Dendritic cell treated with granulocyte-macrophage colony-stimulating factor and Interleukin-4, amounts not matched to agents 40 ng/mL and 50 ng/mL, for 4 days (primary cell): ENCODE measurements around the gene H2AZ1.
"Not testable (repeated sequence)": the region's sequence is repeated elsewhere in the genome, so short reads cannot be mapped to it uniquely, and the experiment has no call there.

Experiments used
- H3K27ac Mint-ChIP-seq: one replicate; pipeline ENCODE4 v1.8.0; 2022; ENCODE audit warnings: mild to moderate bottlenecking, mixed read lengths
- H3K27me3 Mint-ChIP-seq: one replicate; pipeline ENCODE4 v1.8.0; 2022; ENCODE audit warnings: mild to moderate bottlenecking, mixed read lengths
- H3K36me3 Mint-ChIP-seq: one replicate; pipeline ENCODE4 v1.8.0; 2022; ENCODE audit warnings: low read depth, mixed read lengths
- H3K4me1 Mint-ChIP-seq: one replicate; pipeline ENCODE4 v1.8.0; 2022; ENCODE audit warnings: low read depth, mixed read lengths
- H3K4me3 Mint-ChIP-seq: one replicate; pipeline ENCODE4 v1.8.0; 2022; ENCODE audit warnings: mild to moderate bottlenecking, moderate library complexity, mixed read lengths
- H3K9me3 Mint-ChIP-seq: one replicate; pipeline ENCODE4 v1.8.0; 2022; ENCODE audit warnings: mixed read lengths
- intact Hi-C: fragments of 100-400 bp; cut with micrococcal nuclease; formaldehyde crosslinking; loops from one replicate; pipeline ENCODE4 v1.15.0; 2022

Gene H2AZ1

GRCh38 chr4:99960648-99961047 is 10.6 kb upstream of the H2AZ1 start:
- Mint-ChIP-seq H3K27ac (no peak overlapping the region), H3K4me1 (no peaks in the 10 kb centered on the region), H3K9me3 (peaks cover 24% of the 10 kb centered on the region), H3K4me3 (no peak overlapping the region), H3K36me3 (peaks cover 15% of the 10 kb centered on the region), H3K27me3 (peaks cover 7% of the 10 kb centered on the region)
- intact Hi-C loops = no loop called here

GRCh38 chr4:99958207-99958606 is 8.1 kb upstream of the H2AZ1 start:
- H3K4me1 Mint-ChIP-seq, H3K27ac Mint-ChIP-seq, H3K27me3 Mint-ChIP-seq, H3K4me3 Mint-ChIP-seq: not testable (repeated sequence)
- intact Hi-C loops = loop anchor here (10.0 kb wide), 1 partner anchor 963 kb away; the partner anchor contains the start of gene METAP1
- Mint-ChIP-seq H3K9me3 (peaks cover 28% of the 10 kb centered on the region), H3K36me3 (peaks cover 16% of the 10 kb centered on the region)

GRCh38 chr4:99950913-99951254 is 809 bp upstream of the H2AZ1 start:
- Mint-ChIP-seq H3K27ac (no peak overlapping the region), H3K36me3 (peaks cover 16% of the 10 kb centered on the region), H3K4me1 (peaks cover 14% of the 10 kb centered on the region), H3K27me3 (no peaks in the 10 kb centered on the region), H3K9me3 (peaks cover 6% of the 10 kb centered on the region), H3K4me3 (no peak overlapping the region)
- intact Hi-C loops = loop anchor here (1.0 to 10.0 kb wide), 3 partner anchors 56 to 956 kb away; partner anchors contain the start of genes LAMTOR3, METAP1 and TRMT10A

- intact Hi-C loops = loop anchor here (2.0 to 10.0 kb wide), 3 partner anchors 37 to 1685 kb away; partner anchors contain the start of genes DAPP1 and RAP1GDS1
- peaks cover 22% of the 10 kb centered on the region for H3K36me3 Mint-ChIP-seq
- H3K9me3 Mint-ChIP-seq = no peaks in the 10 kb centered on the region
Measured at GRCh38 chr4:99949034-99949998, 759 bp downstream of the H2AZ1 start.

GRCh38 chr4:99947608-99948007 is 2.5 kb downstream of the H2AZ1 start:
- Mint-ChIP-seq H3K4me1 (peaks cover 36% of the 10 kb centered on the region), H3K9me3 (no peaks in the 10 kb centered on the region), H3K36me3 (peaks cover 34% of the 10 kb centered on the region), H3K27ac (no peak overlapping the region), H3K4me3 (no peak overlapping the region), H3K27me3 (no peaks in the 10 kb centered on the region)
- intact Hi-C loops = loop anchor here (2.0 to 10.0 kb wide), 3 partner anchors 35 to 1683 kb away; partner anchors contain the start of genes DAPP1 and RAP1GDS1

More at GRCh38 chr4:99949034-99949998, 759 bp downstream of the H2AZ1 start:
- Mint-ChIP-seq H3K4me3 (no peak overlapping the region), H3K27ac (no peak overlapping the region), H3K27me3 (no peaks in the 10 kb centered on the region), H3K4me1 (peaks cover 30% of the 10 kb centered on the region)

- Mint-ChIP-seq H3K27ac (peak overlapping the region; percentile 92), H3K4me1 (peaks cover 36% of the 10 kb centered on the region), H3K4me3 (peak overlapping the region; percentile 98), H3K27me3 (no peaks in the 10 kb centered on the region), H3K36me3 (peaks cover 34% of the 10 kb centered on the region), H3K9me3 (no peaks in the 10 kb centered on the region)
- intact Hi-C loops = loop anchor here (5.0 to 10.0 kb wide), 2 partner anchors 35 to 1682 kb away; partner anchors contain the start of gene RAP1GDS1
Measured at GRCh38 chr4:99947190-99947578, 2.9 kb downstream of the H2AZ1 start.

GRCh38 chr4:99946356-99947189 is 3.5 kb downstream of the H2AZ1 start, which contains the start of gene DNAJB14:
Gene DNAJB14, minus strand, starts transcription at chr4:99946618. Its CDS starts 47 bp downstream, at chr4:99946571.
- Mint-ChIP-seq H3K4me3 (peak within 1 kb of the TSS; percentile 98), H3K27ac (peak within 1 kb of the TSS; percentile 92), H3K4me1 (peaks cover 36% of the 10 kb centered on the region), H3K27me3 (no peaks in the 10 kb centered on the region), H3K36me3 (peaks cover 34% of the 10 kb centered on the region), H3K9me3 (no peaks in the 10 kb centered on the region)
- intact Hi-C loops = loop anchor here (1.0 to 10.0 kb wide), 3 partner anchors 34 to 1682 kb away; partner anchors contain the start of gene RAP1GDS1

GRCh38 chr4:99945718-99946355 is 4.2 kb downstream of the H2AZ1 start:
- no peaks in the 10 kb centered on the region for H3K27me3 Mint-ChIP-seq

GRCh38 chr4:99943904-99944437 is 6.1 kb downstream of the H2AZ1 start:
- Mint-ChIP-seq H3K27ac (no peak overlapping the region), H3K27me3 (no peaks in the 10 kb centered on the region), H3K36me3 (peaks cover 34% of the 10 kb centered on the region), H3K4me1 (peaks cover 36% of the 10 kb centered on the region), H3K4me3 (no peak overlapping the region), H3K9me3 (no peaks in the 10 kb centered on the region)
- intact Hi-C loops = loop anchor here (10.0 kb wide), 1 partner anchor 1679 kb away; the partner anchor contains the start of gene RAP1GDS1

More at GRCh38 chr4:99945718-99946355, 4.2 kb downstream of the H2AZ1 start:
- peaks cover 36% of the 10 kb centered on the region for H3K4me1 Mint-ChIP-seq
- H3K4me3 Mint-ChIP-seq = peak overlapping the region; percentile 98
- H3K36me3 Mint-ChIP-seq = peaks cover 34% of the 10 kb centered on the region
- intact Hi-C loops = loop anchor here (1.0 to 10.0 kb wide), 3 partner anchors 34 to 1681 kb away; partner anchors contain the start of gene RAP1GDS1
- H3K27ac Mint-ChIP-seq = peak overlapping the region; percentile 92
- H3K9me3 Mint-ChIP-seq = no peaks in the 10 kb centered on the region

GRCh38 chr4:99938243-99938753 is 11.8 kb downstream of the H2AZ1 start:
- H3K27me3 Mint-ChIP-seq = no peaks in the 10 kb centered on the region

GRCh38 chr4:99934891-99935290 is 15.2 kb downstream of the H2AZ1 start:
- Mint-ChIP-seq H3K27ac (no peak overlapping the region), H3K36me3 (peaks cover 57% of the 10 kb centered on the region), H3K27me3 (no peaks in the 10 kb centered on the region), H3K9me3 (peaks cover 23% of the 10 kb centered on the region), H3K4me3 (no peak overlapping the region), H3K4me1 (peaks cover 11% of the 10 kb centered on the region)
- intact Hi-C loops = no loop called here

More at GRCh38 chr4:99938243-99938753, 11.8 kb downstream of the H2AZ1 start:
- Mint-ChIP-seq H3K4me3 (no peak overlapping the region), H3K9me3 (peaks cover 23% of the 10 kb centered on the region), H3K36me3 (peaks cover 54% of the 10 kb centered on the region), H3K4me1 (peaks cover 10% of the 10 kb centered on the region), H3K27ac (no peak overlapping the region)
- intact Hi-C loops = no loop called here

GRCh38 chr4:99927566-99927965 is 22.5 kb downstream of the H2AZ1 start:
- no peak overlapping the region for H3K27ac Mint-ChIP-seq

More at GRCh38 chr4:99927566-99927965, 22.5 kb downstream of the H2AZ1 start:
- peaks cover 11% of the 10 kb centered on the region for H3K4me1 Mint-ChIP-seq
- no peaks in the 10 kb centered on the region for H3K27me3 Mint-ChIP-seq
- H3K36me3 Mint-ChIP-seq = peaks cover 36% of the 10 kb centered on the region
- H3K4me3 Mint-ChIP-seq = no peak overlapping the region
- no peaks in the 10 kb centered on the region for H3K9me3 Mint-ChIP-seq
- intact Hi-C loops = no loop called here
